GM12891 (cell line): ENCODE results near the gene MARK1.

Source experiments
- PAX5 ChIP-seq: IDR thresholded peaks from 2 replicates; pipeline ENCODE4 v1.6.1; 2011; ENCODE audit warnings: low read length, moderate library complexity, mild to moderate bottlenecking; ENCODE audit not compliant: insufficient read depth, severe bottlenecking
- POLR2A ChIP-seq: IDR thresholded peaks from 2 replicates; pipeline ENCODE4 v1.6.1; 2011; ENCODE audit warnings: low read depth, low read length, control low read depth
- POLR2AphosphoS5 ChIP-seq: IDR thresholded peaks from 2 replicates; pipeline ENCODE4 v1.6.1; 2011; ENCODE audit warnings: low read depth, low read length, control low read depth
- POU2F2 ChIP-seq: IDR thresholded peaks from 2 replicates; pipeline ENCODE4 v1.6.1; 2011; ENCODE audit warnings: low read depth, mild to moderate bottlenecking, control low read depth, low read length, moderate library complexity
- TAF1 ChIP-seq: IDR thresholded peaks from 2 replicates; pipeline ENCODE4 v1.6.1; 2011; ENCODE audit warnings: low read depth, low read length, control low read depth

DNA sequence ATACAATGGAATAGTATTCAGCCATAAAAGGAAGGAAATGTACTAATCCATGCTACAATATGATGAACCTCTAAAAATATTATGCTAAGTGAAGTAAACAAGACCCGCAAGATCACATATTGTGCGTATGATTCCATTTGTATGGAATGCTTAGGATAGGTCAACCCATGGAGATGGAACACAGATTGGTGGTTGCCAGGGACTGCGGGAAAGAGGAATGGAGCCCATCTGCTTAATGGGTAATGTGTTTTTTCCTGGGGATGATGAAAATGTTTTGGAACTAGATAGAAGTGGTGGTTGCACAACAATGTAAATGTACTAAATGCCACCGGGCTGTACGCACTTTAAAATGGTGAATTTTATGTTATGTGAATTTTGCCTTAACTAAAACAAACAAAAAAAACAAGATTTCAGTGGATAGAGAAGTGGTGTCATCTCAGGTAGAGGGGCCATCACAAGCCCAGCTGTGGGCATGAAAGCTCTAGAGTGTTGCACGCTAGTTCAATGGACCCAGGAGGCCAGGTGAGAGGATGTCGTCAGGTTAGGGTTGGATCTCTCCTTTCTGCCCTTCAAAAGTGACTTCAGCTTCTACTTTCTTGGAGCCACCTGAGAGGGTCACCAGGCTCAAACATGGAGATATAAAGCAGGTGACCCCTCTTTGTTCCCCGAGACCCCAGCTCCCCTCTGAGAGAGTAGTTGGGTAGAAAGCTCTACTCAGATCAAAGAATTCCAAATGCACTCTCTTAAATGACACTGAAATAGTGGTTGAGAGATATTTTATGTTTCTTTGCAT is 164.7 kb downstream of the MARK1 start:
- TF ChIP-seq POLR2A (no peak), TAF1 (no peak), POLR2AphosphoS5 (no peak), PAX5 (no peak), POU2F2 (no peak)
